T-helper 1 cell treated with Interleukin-12 subunit alpha and Interleukin-12 subunit beta and Interleukin-4 antibody, amounts not matched to agents 30 μg/mL and 1 μg/mL, for 36 hours (primary cell): ENCODE measurements around the gene DEAF1.

Source experiments
- H3K27ac Mint-ChIP-seq: one replicate; pipeline ENCODE4 v1.8.0; 2021; ENCODE audit warnings: mild to moderate bottlenecking, mixed read lengths
- H3K27me3 Mint-ChIP-seq: one replicate; pipeline ENCODE4 v1.8.0; 2021; ENCODE audit warnings: low read depth, mixed read lengths
- H3K36me3 Mint-ChIP-seq: one replicate; pipeline ENCODE4 v1.8.0; 2021; ENCODE audit warnings: low read depth, mixed read lengths
- H3K4me1 Mint-ChIP-seq: one replicate; pipeline ENCODE4 v1.8.0; 2021; ENCODE audit warnings: low read depth, mixed read lengths
- H3K4me3 Mint-ChIP-seq: one replicate; pipeline ENCODE4 v1.8.0; 2021; ENCODE audit warnings: mild to moderate bottlenecking, moderate library complexity, mixed read lengths
- H3K9me3 Mint-ChIP-seq: one replicate; pipeline ENCODE4 v1.8.0; 2021; ENCODE audit warnings: mixed read lengths

DEAF1 gene

GRCh38 chr11:708511-708910, 13.5 kb upstream of the DEAF1 start:
- Mint-ChIP-seq H3K4me3 (no peak overlapping the region), H3K9me3 (no peaks in the 10 kb centered on the region), H3K27me3 (peaks cover 17% of the 10 kb centered on the region), H3K36me3 (no peaks in the 10 kb centered on the region), H3K4me1 (peaks cover 2% of the 10 kb centered on the region), H3K27ac (no peak overlapping the region)

DNA sequence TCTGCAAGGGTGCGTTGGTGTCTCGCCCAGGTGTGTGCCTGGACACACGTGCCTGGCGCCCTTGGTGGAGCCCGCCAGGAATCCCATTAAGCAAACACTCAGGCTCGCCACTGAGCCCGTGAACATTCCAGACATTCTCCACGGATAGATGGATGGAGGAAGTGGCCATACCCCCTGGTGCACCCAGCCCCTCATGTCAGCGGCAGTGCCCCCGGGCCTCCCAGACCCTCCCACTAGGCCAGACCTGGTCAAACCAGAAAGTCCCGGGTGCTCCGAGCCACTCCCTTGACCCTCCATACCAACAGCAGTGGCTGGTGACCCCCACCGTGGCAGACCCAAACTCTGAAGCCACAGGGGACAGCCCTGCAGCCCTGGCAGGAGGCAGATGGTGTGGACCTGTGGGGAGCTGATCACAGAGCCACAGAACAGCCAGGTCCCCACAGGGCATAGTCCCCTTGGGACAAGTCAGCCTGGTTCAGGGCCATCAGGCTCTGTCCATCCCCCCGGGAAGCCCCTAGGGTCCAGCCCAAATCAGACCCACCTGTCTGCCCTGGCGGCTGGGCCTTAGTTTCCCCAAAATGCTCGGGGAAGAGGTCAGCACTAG, 12.9 kb upstream of the DEAF1 start:
- no peaks in the 10 kb centered on the region for H3K9me3 Mint-ChIP-seq
- no peaks in the 10 kb centered on the region for H3K36me3 Mint-ChIP-seq
- H3K27me3 Mint-ChIP-seq = peaks cover 17% of the 10 kb centered on the region
- H3K4me1 Mint-ChIP-seq = peaks cover 2% of the 10 kb centered on the region
- no peak overlapping the region for H3K4me3 Mint-ChIP-seq
- H3K27ac Mint-ChIP-seq = no peak overlapping the region

DNA sequence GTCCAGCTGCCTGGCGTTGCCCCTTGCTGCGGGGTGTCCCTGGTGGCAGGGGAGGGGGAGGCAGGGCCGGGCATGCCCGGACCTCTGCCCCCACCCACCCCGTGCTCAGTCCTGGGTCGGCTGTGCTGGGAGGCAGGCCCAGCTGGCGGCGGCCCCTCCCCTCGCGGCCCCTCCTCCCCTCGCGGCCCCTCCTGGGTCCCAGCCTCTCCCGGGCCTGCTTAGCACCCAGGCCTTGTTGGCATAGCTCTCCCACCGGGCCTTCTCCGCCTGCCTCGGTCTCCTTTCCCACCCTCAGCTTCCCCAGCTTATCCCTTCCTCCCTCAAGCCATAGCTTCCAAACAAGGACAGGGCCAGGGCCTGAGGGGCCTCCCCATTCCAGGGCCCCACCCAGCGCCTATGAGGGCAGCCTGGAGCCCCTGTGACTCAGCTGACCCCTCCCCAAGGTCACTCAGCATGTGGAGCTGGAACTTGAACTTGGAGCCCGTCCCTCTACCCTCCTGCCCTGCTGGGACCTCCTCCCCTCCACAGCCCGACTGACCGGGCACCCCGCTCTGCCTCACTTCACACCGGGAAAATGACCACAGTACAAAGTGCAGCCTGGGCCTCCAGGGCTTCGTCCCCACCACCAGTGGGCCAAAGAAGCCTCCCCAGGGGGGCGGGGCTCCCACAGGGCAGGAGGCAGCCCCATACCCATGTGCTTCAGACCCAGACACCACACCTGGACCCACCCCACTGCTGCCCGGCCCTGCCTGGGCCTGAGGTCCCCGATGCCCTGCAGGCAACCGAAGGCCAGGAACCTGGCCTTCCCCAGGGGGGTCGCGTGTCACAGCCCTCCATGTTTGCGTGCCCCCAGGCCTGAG, 12.2 kb upstream of the DEAF1 start:
- Mint-ChIP-seq H3K27ac (no peak overlapping the region), H3K4me3 (no peak overlapping the region), H3K27me3 (peaks cover 17% of the 10 kb centered on the region), H3K9me3 (no peaks in the 10 kb centered on the region), H3K4me1 (peaks cover 2% of the 10 kb centered on the region), H3K36me3 (no peaks in the 10 kb centered on the region)

DNA sequence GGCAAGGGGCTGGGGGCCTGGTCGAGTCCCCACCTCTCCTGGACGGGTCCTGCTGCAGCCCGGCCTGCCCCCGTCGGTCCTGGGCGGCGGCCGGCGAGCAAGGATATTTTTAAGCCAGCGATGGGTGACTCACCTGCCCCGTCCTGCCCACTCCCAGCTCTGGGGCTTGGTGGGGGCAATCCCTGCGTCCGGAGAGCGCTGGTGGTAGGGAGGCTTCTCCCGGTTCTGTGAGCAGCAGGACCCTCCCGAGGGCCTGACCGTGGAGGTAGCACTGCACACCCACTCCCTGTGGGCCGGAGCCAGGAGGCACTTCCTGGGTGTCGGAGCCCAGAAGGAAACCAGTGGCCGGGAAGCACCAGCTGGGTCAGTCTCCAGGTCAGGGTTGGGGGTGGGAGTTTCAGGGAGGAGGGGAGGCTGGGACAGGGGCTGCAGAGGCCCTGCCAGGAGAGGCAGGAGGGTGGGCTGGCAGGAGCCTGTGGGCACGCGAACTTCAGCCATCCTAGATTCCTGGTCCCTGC, 11.5 kb upstream of the DEAF1 start:
- Mint-ChIP-seq H3K4me1 (peaks cover 2% of the 10 kb centered on the region), H3K4me3 (no peak overlapping the region), H3K9me3 (no peaks in the 10 kb centered on the region), H3K27ac (no peak overlapping the region), H3K27me3 (peaks cover 17% of the 10 kb centered on the region), H3K36me3 (no peaks in the 10 kb centered on the region)

- Mint-ChIP-seq H3K9me3 (no peaks in the 10 kb centered on the region), H3K4me1 (peaks cover under 1% of the 10 kb centered on the region), H3K27me3 (peaks cover 17% of the 10 kb centered on the region), H3K4me3 (no peak within 1 kb of the TSS), H3K36me3 (no peaks in the 10 kb centered on the region), H3K27ac (no peak within 1 kb of the TSS)
Observed at GRCh38 chr11:705646-706438, 10.8 kb upstream of the DEAF1 start, which contains the start of gene EPS8L2. EPS8L2 (plus strand) TSS chr11:706231; CDS start chr11:709408, 3,177 bp downstream.

DNA sequence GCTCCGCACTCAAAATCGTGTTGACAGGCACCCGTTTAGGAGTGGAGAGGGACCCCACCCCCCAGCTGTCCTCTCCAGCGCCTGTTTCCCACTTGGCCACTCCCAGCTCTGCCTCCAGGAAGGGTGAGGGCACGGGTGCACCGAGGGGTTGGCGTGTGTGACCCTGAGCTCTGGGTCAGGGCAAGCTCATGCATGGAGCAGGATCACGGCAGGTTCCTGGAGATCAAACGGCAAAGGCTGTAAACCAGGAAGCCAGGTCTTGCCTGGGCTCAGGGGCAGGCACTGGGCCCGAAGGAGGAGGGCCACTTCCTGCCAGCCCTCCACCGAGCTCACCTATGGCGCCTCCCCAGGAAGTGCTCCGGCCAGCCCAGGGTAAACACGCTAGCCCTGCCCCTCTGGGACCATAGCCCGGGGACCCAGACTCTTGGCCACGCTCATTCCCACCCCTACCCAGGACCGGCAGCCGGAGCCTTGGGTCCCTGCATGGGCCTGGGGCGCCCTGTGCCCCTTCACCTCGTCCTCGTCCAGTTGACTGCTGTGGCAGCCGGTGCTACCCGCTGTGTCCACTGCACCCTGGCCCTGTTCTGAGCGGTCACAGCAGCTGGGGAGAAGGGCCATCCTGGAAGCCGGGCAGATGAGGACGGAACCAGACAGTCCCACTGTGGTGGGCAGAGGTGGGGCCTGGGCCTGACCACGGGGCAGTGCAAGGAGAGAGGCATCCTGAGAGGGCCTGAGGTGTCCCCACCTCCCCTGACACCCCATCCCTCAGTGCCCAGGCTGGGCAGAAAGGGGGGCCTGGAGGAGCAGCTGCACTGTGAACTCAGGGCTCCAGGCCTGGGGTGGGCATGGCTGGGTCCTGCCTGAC, 10.0 kb upstream of the DEAF1 start:
- peaks cover 13% of the 10 kb centered on the region for H3K27me3 Mint-ChIP-seq
- no peak overlapping the region for H3K4me3 Mint-ChIP-seq
- H3K36me3 Mint-ChIP-seq = peaks cover 5% of the 10 kb centered on the region
- H3K4me1 Mint-ChIP-seq = no peaks in the 10 kb centered on the region
- no peaks in the 10 kb centered on the region for H3K9me3 Mint-ChIP-seq
- no peak overlapping the region for H3K27ac Mint-ChIP-seq

GRCh38 chr11:704228-704674, 9.2 kb upstream of the DEAF1 start:
- Mint-ChIP-seq H3K36me3 (peaks cover 5% of the 10 kb centered on the region), H3K4me3 (no peak overlapping the region), H3K4me1 (no peaks in the 10 kb centered on the region), H3K27me3 (peaks cover 13% of the 10 kb centered on the region), H3K9me3 (no peaks in the 10 kb centered on the region), H3K27ac (no peak overlapping the region)

- Mint-ChIP-seq H3K9me3 (no peaks in the 10 kb centered on the region), H3K36me3 (peaks cover 5% of the 10 kb centered on the region), H3K27me3 (peaks cover 13% of the 10 kb centered on the region), H3K4me1 (no peaks in the 10 kb centered on the region), H3K27ac (no peak overlapping the region), H3K4me3 (no peak overlapping the region)
Observed at GRCh38 chr11:703506-703905, 8.5 kb upstream of the DEAF1 start.

GRCh38 chr11:702462-703461, 7.7 kb upstream of the DEAF1 start:
- Mint-ChIP-seq H3K27me3 (peaks cover 11% of the 10 kb centered on the region), H3K36me3 (peaks cover 7% of the 10 kb centered on the region), H3K4me3 (no peak overlapping the region), H3K27ac (no peak overlapping the region), H3K4me1 (peaks cover 5% of the 10 kb centered on the region), H3K9me3 (no peaks in the 10 kb centered on the region)

GRCh38 chr11:701741-702461, 6.9 kb upstream of the DEAF1 start:
- Mint-ChIP-seq H3K27ac (no peak overlapping the region), H3K27me3 (peaks cover 3% of the 10 kb centered on the region), H3K9me3 (no peaks in the 10 kb centered on the region), H3K36me3 (peaks cover 7% of the 10 kb centered on the region), H3K4me3 (no peak overlapping the region), H3K4me1 (peaks cover 7% of the 10 kb centered on the region)

- peaks cover 7% of the 10 kb centered on the region for H3K36me3 Mint-ChIP-seq
- H3K4me3 Mint-ChIP-seq = no peak overlapping the region
- H3K27me3 Mint-ChIP-seq = no peaks in the 10 kb centered on the region
- peaks cover 13% of the 10 kb centered on the region for H3K4me1 Mint-ChIP-seq
- no peaks in the 10 kb centered on the region for H3K9me3 Mint-ChIP-seq
- no peak overlapping the region for H3K27ac Mint-ChIP-seq
Observed at GRCh38 chr11:699753-700152, 4.7 kb upstream of the DEAF1 start.

GRCh38 chr11:699116-699508, 4.1 kb upstream of the DEAF1 start:
- no peak overlapping the region for H3K27ac Mint-ChIP-seq
- no peaks in the 10 kb centered on the region for H3K27me3 Mint-ChIP-seq
- peaks cover 13% of the 10 kb centered on the region for H3K4me1 Mint-ChIP-seq
- H3K9me3 Mint-ChIP-seq = no peaks in the 10 kb centered on the region
- H3K4me3 Mint-ChIP-seq = no peak overlapping the region
- peaks cover 7% of the 10 kb centered on the region for H3K36me3 Mint-ChIP-seq
